Panc1 (cell line): ENCODE results near the gene NSUN2. TPM values are rescaled to one million over a fixed set of nuclear protein-coding genes. Genes with fewer than 3 reads are reported as not detected.

Experiments used
- ATAC-seq: fragments of 200-7000 bp; cut with Tn5 transposase; 2 replicates; pipeline ENCODE4 v1.9.1; 2020; ENCODE audit warnings: mild to moderate bottlenecking, moderate library complexity
- BruUV-seq: library from RNA; stranded (reverse); fragments of 400-500 nt; replicated peaks from 2 replicates; lab custom pipeline; 2021; lab: Mats Ljungman, UMichigan
- CTCF ChIA-PET: fragments of 300-600 bp; sonication (Branson Sonifier 250); formaldehyde crosslinking; loops from one replicate; lab custom pipeline; 2022; ENCODE audit warnings: antibody characterized with exemption; lab: Charles Lee
- POLR2A ChIA-PET: fragments of 300-600 bp; sonication (Branson Sonifier 250); formaldehyde crosslinking; loops from one replicate; lab custom pipeline; 2022; ENCODE audit warnings: antibody characterized with exemption; lab: Charles Lee
- DNase-seq: peaks from one replicate; pipeline ENCODE4 v3.0.0-alpha.2; 2010; ENCODE audit warnings: low read depth, low spot score
- H3K27ac ChIP-seq: 2 replicates; pipeline ENCODE4 v1.5.1; 2011; ENCODE audit warnings: mild to moderate bottlenecking, low read length, inconsistent platforms
- H3K27me3 ChIP-seq: fragments of 200-500 bp; sonication (Bioruptor generic); 2 replicates; pipeline ENCODE4 v1.6.0; 2014; ENCODE audit warnings: low read length, inconsistent platforms; ENCODE audit not compliant: control insufficient read depth, insufficient read depth
- H3K36me3 ChIP-seq: fragments of 200-500 bp; sonication (Bioruptor generic); 2 replicates; pipeline ENCODE4 v1.5.1; 2014; ENCODE audit warnings: inconsistent platforms, mild to moderate bottlenecking, low read length, moderate library complexity; ENCODE audit not compliant: control insufficient read depth, insufficient read depth
- H3K4me1 ChIP-seq: 2 replicates; pipeline ENCODE4 v1.5.1; 2011; ENCODE audit warnings: inconsistent platforms, mild to moderate bottlenecking, low read length, moderate library complexity; ENCODE audit not compliant: control insufficient read depth, insufficient read depth
- H3K4me3 ChIP-seq, 2 experiments: 2 replicates each; pipeline ENCODE4 v1.5.1; 2011 to 2012; ENCODE audit warnings: low read depth in 2 of 2, low read length in 2 of 2, mild to moderate bottlenecking in 2 of 2, inconsistent platforms in 1 of 2, moderate library complexity in 1 of 2
- H3K9me3 ChIP-seq: fragments of 200-500 bp; sonication (Bioruptor generic); 2 replicates; pipeline ENCODE4 v1.5.1; 2014; ENCODE audit warnings: low read depth, mild to moderate bottlenecking, inconsistent platforms, low read length, moderate library complexity; ENCODE audit not compliant: control insufficient read depth, insufficient read depth
- CTCF ChIP-seq: fragments of 450-650 bp; IDR thresholded peaks from 2 replicates; pipeline ENCODE4 v1.5.1; 2017; ENCODE audit warnings: mild to moderate bottlenecking
- POLR2AphosphoS5 ChIP-seq: IDR thresholded peaks from 2 replicates; pipeline ENCODE4 v1.6.1; 2012; ENCODE audit warnings: mild to moderate bottlenecking, low read depth, low read length, moderate library complexity
- REST ChIP-seq, 2 experiments: IDR thresholded peaks; 2 replicates each; pipeline ENCODE4 v1.6.1; 2011 to 2012; ENCODE audit warnings: low read depth in 2 of 2, control low read depth in 1 of 2, low read length in 1 of 2, mild to moderate bottlenecking in 1 of 2, moderate library complexity in 1 of 2; ENCODE audit not compliant: insufficient read depth in 1 of 2
- SIN3A ChIP-seq: IDR thresholded peaks from 2 replicates; pipeline ENCODE4 v1.6.1; 2012; ENCODE audit warnings: low read depth, mild to moderate bottlenecking, low read length, moderate library complexity, borderline replicate concordance; ENCODE audit not compliant: insufficient read depth
- TCF7L2 ChIP-seq: IDR thresholded peaks from 2 replicates; pipeline ENCODE4 v1.6.1; 2011; ENCODE audit warnings: mild to moderate bottlenecking, low read depth, low read length, inconsistent platforms
- in situ Hi-C: cut with HindIII; loops from 2 replicates; pipeline ENCODE4 v1.10.0; 2016; ENCODE audit warnings: low sequenced_read_pairs, low pct_unique_long_range_greater_than_20kb
- intact Hi-C: fragments of 100-400 bp; cut with micrococcal nuclease; formaldehyde crosslinking; loops from one replicate; pipeline ENCODE4 v1.10.0; 2022; ENCODE audit not compliant: unreplicated experiment
- total RNA-seq: library from RNA; stranded (reverse); gene quantifications from one replicate; pipeline ENCODE4 v1.2.1, GENCODE V29; 2021; ENCODE audit not compliant: unreplicated experiment

NSUN2 gene
- total RNA-seq, 1 experiment from 2014 or later = 125 TPM

GRCh38 chr5:6578676-6579343 lies 54.0 kb downstream of the NSUN2 start:
- TF ChIP-seq SIN3A = no peak
- TF ChIP-seq TCF7L2 = no peak
- no peak for TF ChIP-seq CTCF
- no peak for TF ChIP-seq REST (IDR thresholded peaks at IDR 0.05; ENCODE audit: insufficient read depth in 1 of 2, low read depth in 2 of 2, low read length in 1 of 2)
- TF ChIP-seq POLR2AphosphoS5 = no peak
- CTCF ChIA-PET = no interaction called here
- no peaks in the 10 kb centered on the region for H3K36me3 ChIP-seq
- peaks cover 23% of the 10 kb centered on the region for H3K27me3 ChIP-seq
- no peaks in the 10 kb centered on the region; the same call in 1 of the 2 replicates for H3K4me1 ChIP-seq
- POLR2A ChIA-PET = no interaction called here
- no peak for ATAC-seq
- H3K27ac ChIP-seq = no peak overlapping the region
- BruUV-seq = no TSS peak
- H3K4me3 ChIP-seq = no peak overlapping the region
- in situ Hi-C loops (no loop called here), intact Hi-C loops (loop anchor here (5.0 to 10.0 kb wide), 3 partner anchors 204 to 1087 kb away; partner anchors contain the start of gene MED10)
- H3K9me3 ChIP-seq = no peaks in the 10 kb centered on the region
- no peak for DNase-seq

- ATAC-seq (peak; percentile 67), DNase-seq (peak; percentile 46)
- Histone ChIP-seq H3K4me3 (no peak overlapping the region), H3K36me3 (no peaks in the 10 kb centered on the region), H3K27ac (no peak overlapping the region), H3K27me3 (peaks cover 14% of the 10 kb centered on the region), H3K4me1 (no peaks in the 10 kb centered on the region; the same call in 1 of the 2 replicates), H3K9me3 (no peaks in the 10 kb centered on the region)
- no TSS peak for BruUV-seq
- no peak for TF ChIP-seq REST (IDR thresholded peaks at IDR 0.05; ENCODE audit: insufficient read depth in 1 of 2, low read depth in 2 of 2, low read length in 1 of 2)
- TF ChIP-seq CTCF = peak; percentile 86
- TF ChIP-seq TCF7L2 = no peak
- TF ChIP-seq POLR2AphosphoS5 = no peak
- TF ChIP-seq SIN3A = no peak
- ChIA-PET CTCF (interaction anchor here (0.8 kb wide), 1 partner anchor 1080 kb away, joined by 3 read pairs; no protein-coding TSS in a partner anchor), POLR2A (no interaction called here)
- intact Hi-C loops = loop anchor here (2.0 to 10.0 kb wide), 4 partner anchors 202 to 1085 kb away; partner anchors contain the start of gene MED10
- in situ Hi-C loops = no loop called here
Observed at GRCh38 chr5:6576861-6577501, 55.9 kb downstream of the NSUN2 start.
